MM.1S (cell line): ENCODE measurements around the gene CLOCK.

Experiments used
- CTCF ChIP-seq: fragments of 300-600 bp; sonication (generic); IDR thresholded peaks from 2 replicates; pipeline ENCODE4 v1.5.1; 2016; ENCODE audit warnings: antibody characterized with exemption, low read length, mixed read lengths
- EZH2 ChIP-seq: fragments of 300-600 bp; sonication (generic); optimal IDR thresholded peaks from 2 replicates; pipeline ENCODE3; 2017; ENCODE audit warnings: low read depth, mild to moderate bottlenecking, antibody characterized with exemption, low read length, mixed read lengths
- EZH2phosphoT487 ChIP-seq: fragments of 300-600 bp; sonication (generic); IDR thresholded peaks from 2 replicates; pipeline ENCODE4 v1.6.1; 2018; ENCODE audit warnings: antibody characterized with exemption, low read length

DNA sequence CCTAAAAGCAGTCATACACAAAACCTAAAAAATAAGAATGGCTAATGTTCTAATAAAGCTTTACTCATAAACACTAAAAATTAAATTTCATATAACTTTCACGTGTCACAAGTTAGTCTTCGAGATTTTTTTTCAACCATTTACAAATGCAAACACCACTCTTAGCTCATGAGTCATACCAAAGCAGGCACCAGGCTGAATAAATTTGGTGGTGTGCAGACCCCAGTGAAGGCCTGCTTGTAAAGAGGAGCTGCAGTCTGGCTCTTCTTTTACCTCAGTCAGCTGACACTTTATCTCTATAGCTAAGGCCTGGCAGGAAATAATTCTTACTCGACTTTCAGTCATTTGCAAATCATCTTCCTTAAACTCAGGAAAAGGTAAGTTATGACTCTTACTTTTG, 37.4 kb downstream of the CLOCK start:
- TF ChIP-seq CTCF: no peak
- no peak for TF ChIP-seq EZH2
- no peak for TF ChIP-seq EZH2phosphoT487
